Fibroblast of upper back skin (primary cell): Measurements from ENCODE around the gene CAPN11.
"Not testable (repeated sequence)": the region's sequence is repeated elsewhere in the genome, so short reads cannot be mapped to it uniquely, and the experiment has no call there.

Experiments used
- DNase-seq: peaks from one replicate; pipeline ENCODE4 v3.0.0-alpha.2; 2013

CAPN11 gene

GRCh38 chr6:44230034-44230675 is 71.5 kb downstream of the CAPN11 start:
- no peak for DNase-seq

GRCh38 chr6:44231426-44231825 is 72.8 kb downstream of the CAPN11 start:
- not testable (repeated sequence) for DNase-seq

GRCh38 chr6:44232676-44233566 is 74.3 kb downstream of the CAPN11 start:
- no peak for DNase-seq

GRCh38 chr6:44233567-44234100 is 75.0 kb downstream of the CAPN11 start:
- no peak for DNase-seq
